ENCODE results near the gene LSAMP. TPM values are rescaled to one million over a fixed set of nuclear protein-coding genes. Genes with fewer than 3 reads are reported as not detected.
"Not testable (repeated sequence)": the region's sequence is repeated elsewhere in the genome, so short reads cannot be mapped to it uniquely, and the experiment has no call there.

The LSAMP gene
- total and polyA plus RNA-seq, 5 donors from 2014 or later, result not detected

- Mint-ChIP-seq H3K27ac (peak overlapping the region in 2 of 3 donors; percentile 72 to 94), H3K27me3 (peaks cover 13% of the 10 kb centered on the region), H3K4me3 (peak overlapping the region in 3 of 4 donors; percentile 37 to 85 (median 62)), H3K4me1 (peaks cover 0 to 17% (median 11%) of the 10 kb centered on the region in 4 donors)
- H3K36me3 Mint-ChIP-seq; H3K36me3 ChIP-seq (ENCODE audit: control insufficient read depth, insufficient read depth, low read length); H3K27me3 ChIP-seq (ENCODE audit: control insufficient read depth, insufficient read depth, low read length); ATAC-seq (ENCODE audit: low read depth in 2 of 2); H3K9me3 Mint-ChIP-seq; H3K9me3 ChIP-seq (ENCODE audit: control insufficient read depth in 2 of 2, low read length in 2 of 2); H3K4me1 ChIP-seq (ENCODE audit: control insufficient read depth, insufficient read depth, low read length, poor library complexity, severe bottlenecking); DNase-seq: not testable (repeated sequence)
- Histone ChIP-seq H3K4me3 (ENCODE audit: low read depth, low read length) (peak overlapping the region; percentile 47), H3K27ac (ENCODE audit: insufficient read depth, low read length, poor library complexity, severe bottlenecking) (peak overlapping the region; percentile 97)
Observed at GRCh38 chr3:115783426-115783825, 661.9 kb downstream of the LSAMP start.

GRCh38 chr3:115779011-115779410 lies 666.3 kb downstream of the LSAMP start:
- no peak overlapping the region for H3K4me3 Mint-ChIP-seq
- no peak for ATAC-seq (ENCODE audit: low read depth in 2 of 2)

GRCh38 chr3:115772951-115773350 lies 672.3 kb downstream of the LSAMP start:
- ATAC-seq (ENCODE audit: low read depth in 2 of 2), result no peak
- no peak for DNase-seq

More at GRCh38 chr3:115779011-115779410, 666.3 kb downstream of the LSAMP start:
- no peaks in the 10 kb centered on the region for H3K4me1 ChIP-seq (ENCODE audit: control insufficient read depth, insufficient read depth, low read length, poor library complexity, severe bottlenecking)
- no peak overlapping the region for H3K4me3 ChIP-seq (ENCODE audit: low read depth, low read length)
- H3K27me3 ChIP-seq (ENCODE audit: control insufficient read depth, insufficient read depth, low read length), result peaks cover 4% of the 10 kb centered on the region
- H3K9me3 ChIP-seq (ENCODE audit: control insufficient read depth in 2 of 2, low read length in 2 of 2), result no peaks in the 10 kb centered on the region
- peaks cover 6% of the 10 kb centered on the region for H3K27me3 Mint-ChIP-seq
- no peak for DNase-seq
- no peaks in the 10 kb centered on the region for H3K36me3 ChIP-seq (ENCODE audit: control insufficient read depth, insufficient read depth, low read length)
- no peaks in the 10 kb centered on the region for H3K9me3 Mint-ChIP-seq
- H3K36me3 Mint-ChIP-seq, result no peaks in the 10 kb centered on the region
- H3K4me1 Mint-ChIP-seq, result peaks cover 0 to 5% (median 1%) of the 10 kb centered on the region in 4 donors
- no peak overlapping the region for H3K27ac ChIP-seq (ENCODE audit: insufficient read depth, low read length, poor library complexity, severe bottlenecking)
- H3K27ac Mint-ChIP-seq, result no peak overlapping the region

GRCh38 chr3:115768661-115769060 lies 676.6 kb downstream of the LSAMP start:
- peaks cover 13% of the 10 kb centered on the region for H3K27me3 Mint-ChIP-seq
- Histone ChIP-seq H3K9me3 (ENCODE audit: control insufficient read depth in 2 of 2, low read length in 2 of 2) (no peaks in the 10 kb centered on the region), H3K36me3 (ENCODE audit: control insufficient read depth, insufficient read depth, low read length) (no peaks in the 10 kb centered on the region), H3K4me1 (ENCODE audit: control insufficient read depth, insufficient read depth, low read length, poor library complexity, severe bottlenecking) (no peaks in the 10 kb centered on the region), H3K4me3 (ENCODE audit: low read depth, low read length) (no peak overlapping the region), H3K27ac (ENCODE audit: insufficient read depth, low read length, poor library complexity, severe bottlenecking) (no peak overlapping the region), H3K27me3 (ENCODE audit: control insufficient read depth, insufficient read depth, low read length) (peaks cover 6% of the 10 kb centered on the region)
- no peak for DNase-seq
- no peaks in the 10 kb centered on the region for H3K36me3 Mint-ChIP-seq
- H3K27ac Mint-ChIP-seq, result no peak overlapping the region
- ATAC-seq (ENCODE audit: low read depth in 2 of 2), result no peak
- no peaks in the 10 kb centered on the region for H3K9me3 Mint-ChIP-seq
- H3K4me3 Mint-ChIP-seq, result no peak overlapping the region
- no peaks in the 10 kb centered on the region for H3K4me1 Mint-ChIP-seq

More at GRCh38 chr3:115772951-115773350, 672.3 kb downstream of the LSAMP start:
- H3K27ac Mint-ChIP-seq, result no peak overlapping the region
- Histone ChIP-seq H3K9me3 (ENCODE audit: control insufficient read depth in 2 of 2, low read length in 2 of 2) (no peaks in the 10 kb centered on the region), H3K27ac (ENCODE audit: insufficient read depth, low read length, poor library complexity, severe bottlenecking) (no peak overlapping the region), H3K27me3 (ENCODE audit: control insufficient read depth, insufficient read depth, low read length) (peaks cover 6% of the 10 kb centered on the region), H3K4me1 (ENCODE audit: control insufficient read depth, insufficient read depth, low read length, poor library complexity, severe bottlenecking) (no peaks in the 10 kb centered on the region), H3K36me3 (ENCODE audit: control insufficient read depth, insufficient read depth, low read length) (no peaks in the 10 kb centered on the region), H3K4me3 (ENCODE audit: low read depth, low read length) (no peak overlapping the region)
- peaks cover 8% of the 10 kb centered on the region for H3K27me3 Mint-ChIP-seq
- H3K4me3 Mint-ChIP-seq, result no peak overlapping the region
- H3K9me3 Mint-ChIP-seq, result no peaks in the 10 kb centered on the region
- no peaks in the 10 kb centered on the region for H3K36me3 Mint-ChIP-seq
- no peaks in the 10 kb centered on the region for H3K4me1 Mint-ChIP-seq

GRCh38 chr3:115766587-115767482 lies 678.5 kb downstream of the LSAMP start:
- Mint-ChIP-seq H3K27me3 (peaks cover 13% of the 10 kb centered on the region), H3K36me3 (no peaks in the 10 kb centered on the region), H3K27ac (no peak overlapping the region), H3K4me3 (no peak overlapping the region), H3K4me1 (no peaks in the 10 kb centered on the region), H3K9me3 (no peaks in the 10 kb centered on the region)
- H3K9me3 ChIP-seq (ENCODE audit: control insufficient read depth in 2 of 2, low read length in 2 of 2), result no peaks in the 10 kb centered on the region
- peaks cover 6% of the 10 kb centered on the region for H3K27me3 ChIP-seq (ENCODE audit: control insufficient read depth, insufficient read depth, low read length)
- H3K4me3 ChIP-seq (ENCODE audit: low read depth, low read length), result no peak overlapping the region
- no peaks in the 10 kb centered on the region for H3K4me1 ChIP-seq (ENCODE audit: control insufficient read depth, insufficient read depth, low read length, poor library complexity, severe bottlenecking)
- H3K27ac ChIP-seq (ENCODE audit: insufficient read depth, low read length, poor library complexity, severe bottlenecking), result no peak overlapping the region
- ATAC-seq (ENCODE audit: low read depth in 2 of 2), result no peak
- H3K36me3 ChIP-seq (ENCODE audit: control insufficient read depth, insufficient read depth, low read length), result no peaks in the 10 kb centered on the region
- no peak for DNase-seq

GRCh38 chr3:115761927-115762305 lies 683.4 kb downstream of the LSAMP start:
- H3K4me3 ChIP-seq (ENCODE audit: low read depth, low read length), result no peak overlapping the region
- no peaks in the 10 kb centered on the region for H3K4me1 ChIP-seq (ENCODE audit: control insufficient read depth, insufficient read depth, low read length, poor library complexity, severe bottlenecking)
- Mint-ChIP-seq H3K27me3 (no peaks in the 10 kb centered on the region), H3K4me3 (no peak overlapping the region), H3K4me1 (no peaks in the 10 kb centered on the region), H3K9me3 (no peaks in the 10 kb centered on the region), H3K36me3 (no peaks in the 10 kb centered on the region), H3K27ac (no peak overlapping the region)
- no peak for DNase-seq
- no peak for ATAC-seq (ENCODE audit: low read depth in 2 of 2)
- no peaks in the 10 kb centered on the region for H3K36me3 ChIP-seq (ENCODE audit: control insufficient read depth, insufficient read depth, low read length)
- H3K27me3 ChIP-seq (ENCODE audit: control insufficient read depth, insufficient read depth, low read length), result peaks cover under 1% of the 10 kb centered on the region
- H3K9me3 ChIP-seq (ENCODE audit: control insufficient read depth in 2 of 2, low read length in 2 of 2), result no peaks in the 10 kb centered on the region
- no peak overlapping the region for H3K27ac ChIP-seq (ENCODE audit: insufficient read depth, low read length, poor library complexity, severe bottlenecking)

- no peak overlapping the region for H3K4me3 ChIP-seq (ENCODE audit: low read depth, low read length)
- ATAC-seq (ENCODE audit: low read depth in 2 of 2), result no peak
- H3K4me1 Mint-ChIP-seq, result no peaks in the 10 kb centered on the region
Observed at GRCh38 chr3:115760716-115761115, 684.6 kb downstream of the LSAMP start.

More at GRCh38 chr3:115760716-115761115, 684.6 kb downstream of the LSAMP start:
- Mint-ChIP-seq H3K36me3 (no peaks in the 10 kb centered on the region), H3K9me3 (no peaks in the 10 kb centered on the region), H3K27me3 (no peaks in the 10 kb centered on the region), H3K27ac (no peak overlapping the region), H3K4me3 (no peak overlapping the region)
- Histone ChIP-seq H3K27me3 (ENCODE audit: control insufficient read depth, insufficient read depth, low read length) (no peaks in the 10 kb centered on the region), H3K9me3 (ENCODE audit: control insufficient read depth in 2 of 2, low read length in 2 of 2) (no peaks in the 10 kb centered on the region), H3K4me1 (ENCODE audit: control insufficient read depth, insufficient read depth, low read length, poor library complexity, severe bottlenecking) (no peaks in the 10 kb centered on the region), H3K36me3 (ENCODE audit: control insufficient read depth, insufficient read depth, low read length) (no peaks in the 10 kb centered on the region), H3K27ac (ENCODE audit: insufficient read depth, low read length, poor library complexity, severe bottlenecking) (no peak overlapping the region)
- DNase-seq, result no peak
